ENCODE measurements around the gene PRDM16. TPM values are rescaled to one million over a fixed set of nuclear protein-coding genes. Genes with fewer than 3 reads are reported as not detected.

Gene PRDM16
- total and polyA plus RNA-seq, 7 donors, result 0.04 to 1.2 (median 0.31) TPM

GRCh38 chr1:3129133-3129490, 60.1 kb downstream of the PRDM16 start:
- Histone ChIP-seq H3K36me3 (ENCODE audit: insufficient read depth in 1 of 2, low read depth in 1 of 2) (no peaks in the 10 kb centered on the region), H3K27ac (no peak overlapping the region), H3K27me3 (ENCODE audit: insufficient read depth in 3 of 3, low read length in 2 of 3) (peaks cover 0 to 8% (median 0%) of the 10 kb centered on the region in 3 donors), H3K9me3 (no peaks in the 10 kb centered on the region), H3K4me3 (no peak overlapping the region), H3K4me1 (peaks cover 17% of the 10 kb centered on the region)
- TF ChIP-seq CTCF (IDR thresholded peaks at IDR 0.05), result no peak
- WGBS, 3 donors, result 88 to 92% (median 92%) methylated on average over 8 of the region's 8 CpGs
- ATAC-seq, result peak in 1 of 4 donors; percentile 28
- no peak for DNase-seq
- intact Hi-C loops (cut with DNase I), result loop anchor here in 1 of 2 donors (5.0 kb wide), 1 partner anchor 138 kb away; no protein-coding TSS in a partner anchor

GRCh38 chr1:3130268-3130667, 61.3 kb downstream of the PRDM16 start:
- Histone ChIP-seq H3K4me3 (no peak overlapping the region), H3K27me3 (ENCODE audit: insufficient read depth in 3 of 3, low read length in 2 of 3) (peaks cover 0 to 9% (median 0%) of the 10 kb centered on the region in 3 donors), H3K4me1 (peaks cover 17% of the 10 kb centered on the region), H3K36me3 (ENCODE audit: insufficient read depth in 1 of 2, low read depth in 1 of 2) (no peaks in the 10 kb centered on the region), H3K27ac (no peak overlapping the region), H3K9me3 (no peaks in the 10 kb centered on the region)
- DNase-seq (no peak), ATAC-seq (no peak)
- 87 to 94% (median 88%) methylated on average over 13 of the region's 13 CpGs for WGBS, 3 donors
- intact Hi-C loops (cut with DNase I), result no loop called here
- TF ChIP-seq CTCF (IDR thresholded peaks at IDR 0.05), result no peak

- ATAC-seq, result no peak
- Histone ChIP-seq H3K9me3 (no peaks in the 10 kb centered on the region), H3K27ac (no peak overlapping the region), H3K4me1 (peaks cover 3% of the 10 kb centered on the region), H3K27me3 (ENCODE audit: insufficient read depth in 3 of 3, low read length in 2 of 3) (peaks cover 0 to 9% (median 6%) of the 10 kb centered on the region in 3 donors), H3K36me3 (ENCODE audit: insufficient read depth in 1 of 2, low read depth in 1 of 2) (no peaks in the 10 kb centered on the region), H3K4me3 (no peak overlapping the region)
- no peak for DNase-seq
- intact Hi-C loops (cut with DNase I), result no loop called here
- 74 to 80% (median 78%) methylated on average over 12 of the region's 12 CpGs for WGBS, 3 donors
- TF ChIP-seq CTCF (IDR thresholded peaks at IDR 0.05), result no peak
Observed at GRCh38 chr1:3132660-3133059, 63.7 kb downstream of the PRDM16 start.

GRCh38 chr1:3133686-3134085, 64.7 kb downstream of the PRDM16 start:
- intact Hi-C loops (cut with DNase I), result no loop called here
- Histone ChIP-seq H3K36me3 (ENCODE audit: insufficient read depth in 1 of 2, low read depth in 1 of 2) (no peaks in the 10 kb centered on the region), H3K27ac (no peak overlapping the region), H3K4me1 (no peaks in the 10 kb centered on the region), H3K9me3 (no peaks in the 10 kb centered on the region), H3K4me3 (no peak overlapping the region), H3K27me3 (ENCODE audit: insufficient read depth in 3 of 3, low read length in 2 of 3) (peaks cover 0 to 9% (median 6%) of the 10 kb centered on the region in 3 donors)
- DNase-seq (no peak), ATAC-seq (no peak)
- 66 to 67% (median 66%) methylated on average over 12 of the region's 12 CpGs for WGBS, 3 donors
- no peak for TF ChIP-seq CTCF (IDR thresholded peaks at IDR 0.05)

- no peaks in the 10 kb centered on the region for H3K36me3 ChIP-seq (ENCODE audit: insufficient read depth in 1 of 2, low read depth in 1 of 2)
- ATAC-seq (no peak), DNase-seq (no peak)
- H3K4me3 ChIP-seq, result no peak overlapping the region
- no peaks in the 10 kb centered on the region for H3K9me3 ChIP-seq
- peaks cover 0 to 12% (median 9%) of the 10 kb centered on the region in 3 donors for H3K27me3 ChIP-seq (ENCODE audit: insufficient read depth in 3 of 3, low read length in 2 of 3)
- TF ChIP-seq CTCF (IDR thresholded peaks at IDR 0.05), result no peak
- H3K4me1 ChIP-seq, result no peaks in the 10 kb centered on the region
- intact Hi-C loops (cut with DNase I), result no loop called here
- 70 to 77% (median 75%) methylated on average over 30 to 36 of the region's 36 CpGs for WGBS, 3 donors
- H3K27ac ChIP-seq, result no peak overlapping the region
Observed at GRCh38 chr1:3134381-3135072, 65.5 kb downstream of the PRDM16 start.
